ENCODE measurements around the gene ZFAND3.

- TF ChIP-seq, protein P1, sequence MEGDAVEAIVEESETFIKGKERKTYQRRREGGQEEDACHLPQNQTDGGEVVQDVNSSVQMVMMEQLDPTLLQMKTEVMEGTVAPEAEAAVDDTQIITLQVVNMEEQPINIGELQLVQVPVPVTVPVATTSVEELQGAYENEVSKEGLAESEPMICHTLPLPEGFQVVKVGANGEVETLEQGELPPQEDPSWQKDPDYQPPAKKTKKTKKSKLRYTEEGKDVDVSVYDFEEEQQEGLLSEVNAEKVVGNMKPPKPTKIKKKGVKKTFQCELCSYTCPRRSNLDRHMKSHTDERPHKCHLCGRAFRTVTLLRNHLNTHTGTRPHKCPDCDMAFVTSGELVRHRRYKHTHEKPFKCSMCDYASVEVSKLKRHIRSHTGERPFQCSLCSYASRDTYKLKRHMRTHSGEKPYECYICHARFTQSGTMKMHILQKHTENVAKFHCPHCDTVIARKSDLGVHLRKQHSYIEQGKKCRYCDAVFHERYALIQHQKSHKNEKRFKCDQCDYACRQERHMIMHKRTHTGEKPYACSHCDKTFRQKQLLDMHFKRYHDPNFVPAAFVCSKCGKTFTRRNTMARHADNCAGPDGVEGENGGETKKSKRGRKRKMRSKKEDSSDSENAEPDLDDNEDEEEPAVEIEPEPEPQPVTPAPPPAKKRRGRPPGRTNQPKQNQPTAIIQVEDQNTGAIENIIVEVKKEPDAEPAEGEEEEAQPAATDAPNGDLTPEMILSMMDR (IDR thresholded peaks at IDR 0.05), result no peak
- no peak for TF ChIP-seq POLR2AphosphoS5 (IDR thresholded peaks at IDR 0.05; ENCODE audit: insufficient read depth in 1 of 2, low read depth in 1 of 2)
Measured at GRCh38 chr6:38168699-38169098, 349.2 kb downstream of the ZFAND3 start.
